CD4-positive, alpha-beta T cell (primary cell): Measurements from ENCODE around the gene TMEM43. TPM values are rescaled to one million over a fixed set of nuclear protein-coding genes. Genes with fewer than 3 reads are reported as not detected.

ENCODE experiments used
- ATAC-seq: fragments of 200-7000 bp; cut with Tn5 transposase; one replicate; pipeline ENCODE4 v1.10.0; 2022; ENCODE audit warnings: mild to moderate bottlenecking; ENCODE audit not compliant: poor library complexity
- CTCF ChIA-PET: fragments of 350-600 bp; sonication (Branson Sonifier 250); formaldehyde crosslinking; loops from one replicate; lab custom pipeline; 2021; ENCODE audit warnings: antibody characterized with exemption, inconsistent platforms; lab: Charles Lee
- POLR2A ChIA-PET: fragments of 350-600 bp; sonication (Branson Sonifier 250); formaldehyde crosslinking; loops from one replicate; lab custom pipeline; 2021; ENCODE audit warnings: antibody characterized with exemption, inconsistent platforms; lab: Charles Lee
- DNase-seq, 14 experiments: peaks; one replicate each; pipeline ENCODE4 v3.0.0-alpha.2; 2013 to 2020; ENCODE audit warnings: mixed read lengths in 2 of 14
- H3K27ac ChIP-seq, 2 donors: one replicate each; pipeline versions ENCODE4 v1.5.1 to v1.7.0; 2013; ENCODE audit warnings: low read length in 2 of 2, low read depth in 1 of 2, mild to moderate bottlenecking in 1 of 2
- H3K27me3 ChIP-seq, 2 experiments: 1 replicate in 1 of 2; 2 replicates in 1 of 2; pipeline versions ENCODE4 v1.6.1 to v1.7.0; 2013; ENCODE audit warnings: low read length in 2 of 2, control low read depth in 1 of 2, mild to moderate bottlenecking in 1 of 2, moderate library complexity in 1 of 2; ENCODE audit not compliant: insufficient read depth in 2 of 2, control insufficient read depth in 1 of 2
- H3K36me3 ChIP-seq: one replicate; pipeline ENCODE4 v1.6.1; 2013; ENCODE audit warnings: low read length, control low read depth; ENCODE audit not compliant: insufficient read depth
- H3K4me1 ChIP-seq: one replicate; pipeline ENCODE4 v1.6.1; 2013; ENCODE audit warnings: low read length, control low read depth; ENCODE audit not compliant: insufficient read depth
- H3K4me3 ChIP-seq: one replicate; pipeline ENCODE4 v1.5.1; 2013; ENCODE audit warnings: mild to moderate bottlenecking, low read length, moderate library complexity
- H3K9me3 ChIP-seq, 2 experiments: 1 replicate in 1 of 2; 2 replicates in 1 of 2; pipeline versions ENCODE4 v1.6.1 to v1.7.0; 2013; ENCODE audit warnings: low read length in 2 of 2, mild to moderate bottlenecking in 2 of 2, control low read depth in 1 of 2, moderate library complexity in 1 of 2; ENCODE audit not compliant: control insufficient read depth in 1 of 2, insufficient read depth in 1 of 2
- H3K27ac Mint-ChIP-seq: one replicate; pipeline ENCODE4 v1.8.0; 2020; ENCODE audit warnings: mixed read lengths
- H3K27me3 Mint-ChIP-seq: one replicate; pipeline ENCODE4 v1.8.0; 2021; ENCODE audit warnings: mixed read lengths
- H3K36me3 Mint-ChIP-seq: one replicate; pipeline ENCODE4 v1.8.0; 2021; ENCODE audit warnings: low read depth, mixed read lengths
- H3K4me1 Mint-ChIP-seq: one replicate; pipeline ENCODE4 v1.8.0; 2021; ENCODE audit warnings: low read depth, mixed read lengths
- H3K4me3 Mint-ChIP-seq: one replicate; pipeline ENCODE4 v1.8.0; 2020; ENCODE audit warnings: mild to moderate bottlenecking, mixed read lengths
- H3K9me3 Mint-ChIP-seq: one replicate; pipeline ENCODE4 v1.8.0; 2020; ENCODE audit warnings: mixed read lengths
- intact Hi-C, 2 experiments: fragments of 100-400 bp; cut with DNase I in 1 of 2; cut with micrococcal nuclease in 1 of 2; formaldehyde crosslinking; loops; one replicate each; pipeline versions ENCODE4 v1.15.1 to v1.9.0; 2023 to 2025; cut with DNase I, micrococcal nuclease
- total RNA-seq, 174 experiments: library from RNA in 2 of 174; stranded (reverse) in 2 of 174; gene quantifications; one replicate each; pipeline ENCODE4 v1.2.3 and lab custom pipeline; 2021 to 2026
- TF ChIP-seq, protein P1 (sequence below): fragments of 200-600 bp; IDR thresholded peaks from one replicate; pipeline ENCODE4 v1.8.0; 2022; ENCODE audit warnings: antibody characterized with exemption, mild to moderate bottlenecking

TMEM43 gene
- total RNA-seq, 2 experiments from 2014 or later, result 24.8 to 27.6 TPM

DNA sequence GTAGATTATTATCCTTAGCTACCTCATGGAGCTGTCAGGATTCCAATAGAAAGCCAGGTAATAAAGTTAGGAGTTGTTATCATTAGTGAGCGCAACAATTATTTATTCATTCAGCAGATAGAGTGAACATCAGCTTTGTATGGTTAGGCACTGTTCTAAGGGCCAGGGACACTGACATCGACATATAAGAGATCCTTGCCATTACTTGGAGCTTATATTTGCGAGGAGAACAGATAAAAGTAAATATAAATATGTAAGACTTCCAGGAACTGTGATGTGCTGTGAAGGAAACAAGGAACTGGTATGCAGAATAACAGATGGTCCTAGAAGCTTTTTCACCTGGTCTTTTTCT is 54.2 kb downstream of the TMEM43 start:
- intact Hi-C loops, result loop anchor here (1.0 to 10.0 kb wide), 10 partner anchors 223 to 1697 kb away; partner anchors contain the start of genes SLC6A6 (in 2 of the 2), NR2C2 (in 1 of the 2), NUP210 (in 1 of the 2) and RPL32 (in 1 of the 2)
- H3K9me3 Mint-ChIP-seq, result no peaks in the 10 kb centered on the region
- Histone ChIP-seq H3K27ac (peak overlapping the region; percentile 94 to 97), H3K4me3 (peak overlapping the region; percentile 79), H3K9me3 (no peaks in the 10 kb centered on the region), H3K36me3 (peaks cover 28% of the 10 kb centered on the region), H3K27me3 (no peaks in the 10 kb centered on the region), H3K4me1 (peaks cover 43% of the 10 kb centered on the region)
- peaks cover 76% of the 10 kb centered on the region for H3K4me1 Mint-ChIP-seq
- H3K27me3 Mint-ChIP-seq, result no peaks in the 10 kb centered on the region
- H3K27ac Mint-ChIP-seq, result peak overlapping the region; percentile 93
- TF ChIP-seq, protein P1, sequence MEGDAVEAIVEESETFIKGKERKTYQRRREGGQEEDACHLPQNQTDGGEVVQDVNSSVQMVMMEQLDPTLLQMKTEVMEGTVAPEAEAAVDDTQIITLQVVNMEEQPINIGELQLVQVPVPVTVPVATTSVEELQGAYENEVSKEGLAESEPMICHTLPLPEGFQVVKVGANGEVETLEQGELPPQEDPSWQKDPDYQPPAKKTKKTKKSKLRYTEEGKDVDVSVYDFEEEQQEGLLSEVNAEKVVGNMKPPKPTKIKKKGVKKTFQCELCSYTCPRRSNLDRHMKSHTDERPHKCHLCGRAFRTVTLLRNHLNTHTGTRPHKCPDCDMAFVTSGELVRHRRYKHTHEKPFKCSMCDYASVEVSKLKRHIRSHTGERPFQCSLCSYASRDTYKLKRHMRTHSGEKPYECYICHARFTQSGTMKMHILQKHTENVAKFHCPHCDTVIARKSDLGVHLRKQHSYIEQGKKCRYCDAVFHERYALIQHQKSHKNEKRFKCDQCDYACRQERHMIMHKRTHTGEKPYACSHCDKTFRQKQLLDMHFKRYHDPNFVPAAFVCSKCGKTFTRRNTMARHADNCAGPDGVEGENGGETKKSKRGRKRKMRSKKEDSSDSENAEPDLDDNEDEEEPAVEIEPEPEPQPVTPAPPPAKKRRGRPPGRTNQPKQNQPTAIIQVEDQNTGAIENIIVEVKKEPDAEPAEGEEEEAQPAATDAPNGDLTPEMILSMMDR, result no peak
- peaks cover 55% of the 10 kb centered on the region for H3K36me3 Mint-ChIP-seq
- POLR2A ChIA-PET, result interaction anchor here (0.6 to 3.3 kb wide), 41 partner anchors 9 to 1515 kb away, joined by 3 to 129 read pairs (median 5); partner anchors contain the start of genes CCDC174, CHCHD4, HDAC11 and MRPS25
- peak overlapping the region; percentile 98 for H3K4me3 Mint-ChIP-seq
- ATAC-seq, result no peak
- CTCF ChIA-PET, result interaction anchor here (0.9 to 2.8 kb wide), 10 partner anchors 24 to 1337 kb away, joined by 3 to 14 read pairs (median 5); partner anchors contain the start of genes CHCHD4, RPL32, TMEM43 and WNT7A
- DNase-seq, result peak in 1 of 14 experiments; percentile 20

DNA sequence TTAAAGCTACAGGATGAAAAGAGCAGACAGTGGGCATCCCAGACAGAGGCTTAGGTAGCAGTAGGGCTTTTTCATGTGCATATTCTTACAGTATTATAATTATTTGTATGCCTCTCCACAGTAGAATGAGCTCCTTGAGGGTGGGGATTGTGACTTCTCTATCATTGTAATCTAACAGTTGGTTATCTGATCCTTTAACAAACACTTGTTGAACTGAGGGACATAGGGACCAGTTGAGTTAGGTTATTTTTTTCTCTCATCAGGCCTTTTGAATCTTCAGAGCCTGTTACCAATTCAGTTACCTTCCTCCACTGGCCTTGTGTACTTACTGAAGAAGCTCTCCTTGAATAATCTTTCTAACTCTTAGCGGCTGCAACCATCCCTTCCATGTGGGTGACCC is 54.9 kb downstream of the TMEM43 start:
- ChIA-PET POLR2A (interaction anchor here (1.3 to 3.3 kb wide), 5 partner anchors 37 to 920 kb away, joined by 4 to 129 read pairs (median 29); partner anchors contain the start of genes CHCHD4, RBSN and TMEM43), CTCF (interaction anchor here (1.2 kb wide), 1 partner anchor 24 kb away, joined by 5 read pairs; no protein-coding TSS in a partner anchor)
- H3K27ac Mint-ChIP-seq, result peak overlapping the region; percentile 93
- no peaks in the 10 kb centered on the region for H3K27me3 Mint-ChIP-seq
- Histone ChIP-seq H3K4me1 (peaks cover 41% of the 10 kb centered on the region), H3K36me3 (peaks cover 31% of the 10 kb centered on the region), H3K27ac (no peak overlapping the region), H3K4me3 (no peak overlapping the region), H3K9me3 (no peaks in the 10 kb centered on the region), H3K27me3 (no peaks in the 10 kb centered on the region)
- DNase-seq (no peak), ATAC-seq (no peak)
- peaks cover 56% of the 10 kb centered on the region for H3K36me3 Mint-ChIP-seq
- no peaks in the 10 kb centered on the region for H3K9me3 Mint-ChIP-seq
- intact Hi-C loops, result loop anchor here (1.0 to 10.0 kb wide), 10 partner anchors 223 to 1697 kb away; partner anchors contain the start of genes SLC6A6 (in 2 of the 2), NR2C2 (in 1 of the 2), NUP210 (in 1 of the 2) and RPL32 (in 1 of the 2)
- peaks cover 69% of the 10 kb centered on the region for H3K4me1 Mint-ChIP-seq
- peak overlapping the region; percentile 98 for H3K4me3 Mint-ChIP-seq
- TF ChIP-seq, protein P1, result no peak

DNA sequence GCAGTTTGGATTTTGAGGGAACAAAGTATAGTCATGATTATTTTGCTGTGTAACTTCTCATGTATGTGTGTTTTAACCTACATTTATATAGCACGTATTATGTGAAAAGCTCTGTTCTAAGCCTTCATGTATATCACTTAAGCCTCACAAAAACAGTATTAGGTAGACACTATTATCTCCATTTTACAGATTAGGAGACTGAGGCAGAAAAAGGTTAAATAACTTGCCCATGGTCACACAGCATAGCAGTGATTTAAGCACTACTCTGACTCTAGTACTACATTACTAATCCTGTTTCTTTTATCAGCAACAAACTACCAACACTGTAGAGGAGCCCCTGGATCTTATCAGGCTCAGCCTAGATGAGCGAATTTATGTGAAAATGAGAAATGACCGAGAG is 56.4 kb downstream of the TMEM43 start:
- no peaks in the 10 kb centered on the region for H3K27me3 Mint-ChIP-seq
- TF ChIP-seq, protein P1, result no peak
- ATAC-seq, result no peak
- H3K4me3 Mint-ChIP-seq, result no peak overlapping the region
- DNase-seq, result no peak
- peaks cover 60% of the 10 kb centered on the region for H3K36me3 Mint-ChIP-seq
- Histone ChIP-seq H3K27ac (no peak overlapping the region), H3K9me3 (no peaks in the 10 kb centered on the region), H3K36me3 (peaks cover 42% of the 10 kb centered on the region), H3K4me1 (peaks cover 27% of the 10 kb centered on the region), H3K27me3 (no peaks in the 10 kb centered on the region), H3K4me3 (no peak overlapping the region)
- ChIA-PET POLR2A (no interaction called here), CTCF (no interaction called here)
- no peaks in the 10 kb centered on the region for H3K9me3 Mint-ChIP-seq
- intact Hi-C loops, result no loop called here
- H3K4me1 Mint-ChIP-seq, result peaks cover 55% of the 10 kb centered on the region
- no peak overlapping the region for H3K27ac Mint-ChIP-seq
